Glomerular endothelial cell (primary cell): ENCODE measurements around the gene MACROD2. TPM values are rescaled to one million over a fixed set of nuclear protein-coding genes. Genes with fewer than 3 reads are reported as not detected.

Experiments
- DNase-seq: peaks from one replicate; pipeline ENCODE4 v3.0.0-alpha.2; 2011; ENCODE audit warnings: low read depth, low spot score; ENCODE audit errors: extremely low read depth
- total RNA-seq: library from RNA; depleted of rRNA; stranded (reverse); fragments of >200 nt; gene quantifications from 2 replicates; pipeline ENCODE4 v1.2.3, GENCODE V29; 2015

MACROD2 gene
- total RNA-seq, 1 donor from 2014 or later, result 0.76 TPM

GRCh38 chr20:15419856-15420255, 1424.5 kb downstream of the MACROD2 start:
- no peak for DNase-seq

- no peak for DNase-seq
Measured at GRCh38 chr20:15422966-15423365, 1427.7 kb downstream of the MACROD2 start.

GRCh38 chr20:15439551-15439950, 1444.2 kb downstream of the MACROD2 start:
- DNase-seq, result no peak

GRCh38 chr20:15440049-15440820, 1444.9 kb downstream of the MACROD2 start:
- no peak for DNase-seq

GRCh38 chr20:15445056-15445840, 1449.9 kb downstream of the MACROD2 start:
- no peak for DNase-seq

- DNase-seq, result no peak
Measured at GRCh38 chr20:15446373-15446772, 1451.1 kb downstream of the MACROD2 start.

GRCh38 chr20:15447549-15447948, 1452.2 kb downstream of the MACROD2 start:
- DNase-seq, result no peak

- no peak for DNase-seq
Measured at GRCh38 chr20:15449061-15449460, 1453.7 kb downstream of the MACROD2 start.

- DNase-seq, result no peak
Measured at GRCh38 chr20:15451241-15451640, 1455.9 kb downstream of the MACROD2 start.

- no peak for DNase-seq
Measured at GRCh38 chr20:15455279-15455678, 1460.0 kb downstream of the MACROD2 start.

- no peak for DNase-seq
Measured at GRCh38 chr20:15461938-15462337, 1466.6 kb downstream of the MACROD2 start.

GRCh38 chr20:15475483-15475882, 1480.2 kb downstream of the MACROD2 start:
- DNase-seq, result no peak

- no peak for DNase-seq
Measured at GRCh38 chr20:15476186-15476585, 1480.9 kb downstream of the MACROD2 start.

GRCh38 chr20:15476781-15477180, 1481.5 kb downstream of the MACROD2 start:
- no peak for DNase-seq

- no peak for DNase-seq
Measured at GRCh38 chr20:15482525-15482924, 1487.2 kb downstream of the MACROD2 start.

GRCh38 chr20:15485519-15485918, 1490.2 kb downstream of the MACROD2 start:
- DNase-seq, result no peak

GRCh38 chr20:15487030-15487429, 1491.7 kb downstream of the MACROD2 start:
- no peak for DNase-seq

- no peak for DNase-seq
Measured at GRCh38 chr20:15487682-15488081, 1492.4 kb downstream of the MACROD2 start.

- DNase-seq, result no peak
Measured at GRCh38 chr20:15491575-15491974, 1496.3 kb downstream of the MACROD2 start.

GRCh38 chr20:15494851-15495250, 1499.5 kb downstream of the MACROD2 start:
- no peak for DNase-seq

- no peak for DNase-seq
Measured at GRCh38 chr20:15496501-15497039, 1501.3 kb downstream of the MACROD2 start.

- DNase-seq, result no peak
Measured at GRCh38 chr20:15498926-15499325, 1503.6 kb downstream of the MACROD2 start.
